CD14-positive monocyte (primary cell): ENCODE measurements around the gene ANO9. TPM values are rescaled to one million over a fixed set of nuclear protein-coding genes. Genes with fewer than 3 reads are reported as not detected.
A peak's percentile ranks its signal among the peaks of the same experiment; 100 is the strongest.

Source experiments
- DNase-seq, 3 donors: peaks; one replicate each; pipeline ENCODE4 v3.0.0-alpha.2; 2011 to 2022
- H2AFZ ChIP-seq: 2 replicates; pipeline ENCODE4 v1.6.0; 2012; ENCODE audit warnings: mild to moderate bottlenecking, low read depth, low read length, inconsistent platforms; ENCODE audit not compliant: insufficient read depth, poor library complexity, severe bottlenecking
- H3K27ac ChIP-seq, 2 donors: 1 replicate in 1 of 2; 2 replicates in 1 of 2; pipeline ENCODE4 v1.5.1; 2012 to 2013; ENCODE audit warnings: low read length in 2 of 2, control low read depth in 1 of 2, inconsistent platforms in 1 of 2, low read depth in 1 of 2, mild to moderate bottlenecking in 1 of 2
- H3K27me3 ChIP-seq, 2 donors: one replicate each; pipeline versions ENCODE4 v1.6.0 to v1.6.1; 2011 to 2013; ENCODE audit warnings: low read length in 2 of 2; ENCODE audit not compliant: control insufficient read depth in 2 of 2, insufficient read depth in 2 of 2
- H3K36me3 ChIP-seq, 2 donors: replicated peaks in 1 of 2; 1 replicate in 1 of 2; 2 replicates in 1 of 2; pipeline versions ENCODE4 v1.5.1 to v1.6.1; 2012 to 2013; ENCODE audit warnings: low read length in 2 of 2, control low read depth in 1 of 2, inconsistent platforms in 1 of 2, mild to moderate bottlenecking in 1 of 2; ENCODE audit not compliant: insufficient read depth in 2 of 2, control insufficient read depth in 1 of 2
- H3K4me1 ChIP-seq, 2 donors: 1 replicate in 1 of 2; 2 replicates in 1 of 2; pipeline versions ENCODE4 v1.5.1 to v1.6.1; 2012 to 2013; ENCODE audit warnings: low read length in 2 of 2, control low read depth in 1 of 2, inconsistent platforms in 1 of 2, mild to moderate bottlenecking in 1 of 2, moderate library complexity in 1 of 2; ENCODE audit not compliant: insufficient read depth in 2 of 2, control insufficient read depth in 1 of 2
- H3K4me2 ChIP-seq: replicated peaks from 2 replicates; pipeline ENCODE3; 2012; ENCODE audit warnings: low read length, moderate library complexity, mild to moderate bottlenecking; ENCODE audit not compliant: poor library complexity, severe bottlenecking; ENCODE audit errors: extremely low read depth
- H3K4me3 ChIP-seq, 3 experiments: fragments of 200-600 bp in 1 of 3; sonication (generic) in 1 of 3; replicated peaks in 1 of 3; 1 replicate in 2 of 3; 2 replicates in 1 of 3; pipeline ENCODE4 v1.5.1; 2011 to 2013; ENCODE audit warnings: low read length in 3 of 3, mild to moderate bottlenecking in 3 of 3, control low read depth in 2 of 3, low read depth in 2 of 3, inconsistent platforms in 1 of 3, moderate library complexity in 1 of 3
- H3K79me2 ChIP-seq: 2 replicates; pipeline ENCODE4 v1.6.0; 2012; ENCODE audit warnings: mild to moderate bottlenecking, control low read depth, inconsistent platforms, low read length, moderate library complexity; ENCODE audit not compliant: insufficient read depth
- H3K9ac ChIP-seq: 2 replicates; pipeline ENCODE4 v1.6.0; 2017; ENCODE audit warnings: low read length, mild to moderate bottlenecking; ENCODE audit not compliant: insufficient read depth, poor library complexity, severe bottlenecking
- H3K9me3 ChIP-seq, 2 donors: replicated peaks in 1 of 2; 1 replicate in 1 of 2; 2 replicates in 1 of 2; pipeline versions ENCODE4 v1.5.1 to v1.6.1; 2012 to 2013; ENCODE audit warnings: low read length in 2 of 2, control low read depth in 1 of 2; ENCODE audit not compliant: control insufficient read depth in 1 of 2, insufficient read depth in 1 of 2
- H4K20me1 ChIP-seq: 2 replicates; pipeline ENCODE4 v1.6.0; 2012; ENCODE audit warnings: mild to moderate bottlenecking, low read length, control low read depth, moderate library complexity; ENCODE audit not compliant: insufficient read depth
- H3K27ac Mint-ChIP-seq, 7 donors: one replicate each; pipeline ENCODE4 v1.8.0; 2020; ENCODE audit warnings: mild to moderate bottlenecking in 7 of 7, mixed read lengths in 7 of 7, moderate library complexity in 6 of 7, inconsistent platforms in 2 of 7
- H3K27me3 Mint-ChIP-seq, 3 donors: one replicate each; pipeline ENCODE4 v1.8.0; 2021 to 2022; ENCODE audit warnings: low read depth in 3 of 3, mild to moderate bottlenecking in 3 of 3, mixed read lengths in 3 of 3, moderate library complexity in 3 of 3, inconsistent platforms in 1 of 3
- H3K36me3 Mint-ChIP-seq, 2 donors: one replicate each; pipeline ENCODE4 v1.8.0; 2020; ENCODE audit warnings: mixed read lengths in 2 of 2, inconsistent platforms in 1 of 2, mild to moderate bottlenecking in 1 of 2
- H3K4me1 Mint-ChIP-seq: one replicate; pipeline ENCODE4 v1.8.0; 2020; ENCODE audit warnings: mild to moderate bottlenecking, mixed read lengths
- H3K4me3 Mint-ChIP-seq, 2 donors: one replicate each; pipeline ENCODE4 v1.8.0; 2020; ENCODE audit warnings: mild to moderate bottlenecking in 2 of 2, mixed read lengths in 2 of 2, moderate library complexity in 1 of 2
- H3K9me3 Mint-ChIP-seq, 7 donors: one replicate each; pipeline ENCODE4 v1.8.0; 2020 to 2022; ENCODE audit warnings: mixed read lengths in 7 of 7, mild to moderate bottlenecking in 6 of 7, moderate library complexity in 6 of 7, inconsistent platforms in 2 of 7
- WGBS: methylation state at CpG from one replicate; pipeline ENCODE4 v1.1.5; 2013; ENCODE audit warnings: missing lambda C conversion rate; ENCODE audit not compliant: insufficient coverage; 5-methylcytosine and 5-hydroxymethylcytosine counted together
- intact Hi-C, 2 donors: fragments of 100-400 bp; cut with micrococcal nuclease; formaldehyde crosslinking; loops; one replicate each; pipeline versions ENCODE4 v1.15.0 to v1.15.1; 2023
- polyA plus RNA-seq, 3 donors: library from polyadenylated mRNA; depleted of rRNA in 1 of 3; unstranded in 2 of 3; stranded (reverse) in 1 of 3; fragments of 300-500 nt in 2 of 3; fragments of >200 nt in 1 of 3; fragmentation: Illumina TruSeq in 2 of 3; gene quantifications; 1 replicate in 2 of 3; 2 replicates in 1 of 3; pipeline ENCODE4 v1.2.3, GENCODE V29; 2012 to 2021
- TF ChIP-seq, protein P1 (sequence below): fragments of 200-600 bp; IDR thresholded peaks from one replicate; pipeline ENCODE4 v1.8.0; 2022; ENCODE audit warnings: antibody characterized with exemption, mild to moderate bottlenecking

ANO9 gene
- polyA plus RNA-seq, 3 donors = 0.18 to 0.24 TPM; not detected in 1

DNA sequence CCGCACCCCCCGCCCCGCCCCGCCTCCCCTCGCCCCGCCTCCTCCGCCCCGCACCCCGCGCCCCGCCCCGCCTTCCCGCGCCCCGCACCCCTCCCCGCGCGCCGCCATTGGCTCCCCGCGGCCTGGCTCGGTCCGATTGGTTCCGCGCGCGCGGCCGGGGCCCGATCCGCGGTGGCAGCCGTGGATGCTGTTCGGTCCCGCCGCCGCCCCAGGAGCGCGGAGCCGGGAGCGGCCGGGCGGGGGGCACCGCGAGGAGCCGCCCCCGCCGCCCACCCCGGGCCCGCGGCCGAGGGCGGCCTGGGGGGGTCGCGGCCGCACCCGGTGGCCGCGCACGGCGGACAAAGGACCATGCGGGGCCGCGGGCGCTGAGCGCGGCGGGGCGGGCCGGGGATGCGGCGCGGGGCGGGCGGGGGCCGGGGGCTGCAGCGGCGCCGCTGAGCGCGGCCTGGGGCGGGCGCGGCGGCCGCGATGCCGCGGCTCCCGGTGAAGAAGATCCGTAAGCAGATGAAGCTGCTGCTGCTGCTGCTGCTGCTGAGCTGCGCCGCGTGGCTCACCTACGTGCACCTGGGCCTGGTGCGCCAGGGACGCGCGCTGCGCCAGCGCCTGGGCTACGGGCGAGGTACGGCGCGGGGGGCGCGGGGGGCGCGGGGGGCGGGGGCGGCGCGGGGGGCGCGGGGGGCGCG, 72.3 kb downstream of the ANO9 start, which contains the start of gene B4GALNT4:
Gene B4GALNT4, plus strand, starts transcription at position 164 of the 683 bp plus-strand sequence. Its CDS starts 305 bp downstream, at position 469.
- H3K27ac ChIP-seq = no peak within 1 kb of the TSS
- H3K4me3 Mint-ChIP-seq = peak within 1 kb of the TSS; percentile 48 to 81
- H3K27me3 Mint-ChIP-seq = peaks cover 44 to 64% (median 55%) of the 10 kb centered on the region in 3 donors
- H3K4me2 ChIP-seq = no peak within 1 kb of the TSS
- no peak within 1 kb of the TSS for H3K4me3 ChIP-seq
- no peak for DNase-seq
- 0% methylated on average over 81 of the region's 118 CpGs for WGBS
- H3K4me1 ChIP-seq = no peaks in the 10 kb centered on the region
- no peaks in the 10 kb centered on the region for H3K36me3 ChIP-seq
- H3K9ac ChIP-seq = no peak within 1 kb of the TSS
- no peaks in the 10 kb centered on the region for H3K79me2 ChIP-seq
- no peaks in the 10 kb centered on the region for H4K20me1 ChIP-seq
- H3K4me1 Mint-ChIP-seq = peaks cover 3% of the 10 kb centered on the region
- peaks cover 0 to 4% of the 10 kb centered on the region in 2 donors for H3K36me3 Mint-ChIP-seq
- peaks cover 0 to 7% of the 10 kb centered on the region in 2 donors for H3K9me3 ChIP-seq
- TF ChIP-seq, protein P1, sequence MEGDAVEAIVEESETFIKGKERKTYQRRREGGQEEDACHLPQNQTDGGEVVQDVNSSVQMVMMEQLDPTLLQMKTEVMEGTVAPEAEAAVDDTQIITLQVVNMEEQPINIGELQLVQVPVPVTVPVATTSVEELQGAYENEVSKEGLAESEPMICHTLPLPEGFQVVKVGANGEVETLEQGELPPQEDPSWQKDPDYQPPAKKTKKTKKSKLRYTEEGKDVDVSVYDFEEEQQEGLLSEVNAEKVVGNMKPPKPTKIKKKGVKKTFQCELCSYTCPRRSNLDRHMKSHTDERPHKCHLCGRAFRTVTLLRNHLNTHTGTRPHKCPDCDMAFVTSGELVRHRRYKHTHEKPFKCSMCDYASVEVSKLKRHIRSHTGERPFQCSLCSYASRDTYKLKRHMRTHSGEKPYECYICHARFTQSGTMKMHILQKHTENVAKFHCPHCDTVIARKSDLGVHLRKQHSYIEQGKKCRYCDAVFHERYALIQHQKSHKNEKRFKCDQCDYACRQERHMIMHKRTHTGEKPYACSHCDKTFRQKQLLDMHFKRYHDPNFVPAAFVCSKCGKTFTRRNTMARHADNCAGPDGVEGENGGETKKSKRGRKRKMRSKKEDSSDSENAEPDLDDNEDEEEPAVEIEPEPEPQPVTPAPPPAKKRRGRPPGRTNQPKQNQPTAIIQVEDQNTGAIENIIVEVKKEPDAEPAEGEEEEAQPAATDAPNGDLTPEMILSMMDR = no peak
- peaks cover 0 to 20% (median 7%) of the 10 kb centered on the region in 7 donors for H3K9me3 Mint-ChIP-seq
- no peak within 1 kb of the TSS for H3K27ac Mint-ChIP-seq
- intact Hi-C loops = no loop called here
- H2AFZ ChIP-seq = no peak within 1 kb of the TSS
- H3K27me3 ChIP-seq = peaks cover 22 to 38% of the 10 kb centered on the region in 2 donors

DNA sequence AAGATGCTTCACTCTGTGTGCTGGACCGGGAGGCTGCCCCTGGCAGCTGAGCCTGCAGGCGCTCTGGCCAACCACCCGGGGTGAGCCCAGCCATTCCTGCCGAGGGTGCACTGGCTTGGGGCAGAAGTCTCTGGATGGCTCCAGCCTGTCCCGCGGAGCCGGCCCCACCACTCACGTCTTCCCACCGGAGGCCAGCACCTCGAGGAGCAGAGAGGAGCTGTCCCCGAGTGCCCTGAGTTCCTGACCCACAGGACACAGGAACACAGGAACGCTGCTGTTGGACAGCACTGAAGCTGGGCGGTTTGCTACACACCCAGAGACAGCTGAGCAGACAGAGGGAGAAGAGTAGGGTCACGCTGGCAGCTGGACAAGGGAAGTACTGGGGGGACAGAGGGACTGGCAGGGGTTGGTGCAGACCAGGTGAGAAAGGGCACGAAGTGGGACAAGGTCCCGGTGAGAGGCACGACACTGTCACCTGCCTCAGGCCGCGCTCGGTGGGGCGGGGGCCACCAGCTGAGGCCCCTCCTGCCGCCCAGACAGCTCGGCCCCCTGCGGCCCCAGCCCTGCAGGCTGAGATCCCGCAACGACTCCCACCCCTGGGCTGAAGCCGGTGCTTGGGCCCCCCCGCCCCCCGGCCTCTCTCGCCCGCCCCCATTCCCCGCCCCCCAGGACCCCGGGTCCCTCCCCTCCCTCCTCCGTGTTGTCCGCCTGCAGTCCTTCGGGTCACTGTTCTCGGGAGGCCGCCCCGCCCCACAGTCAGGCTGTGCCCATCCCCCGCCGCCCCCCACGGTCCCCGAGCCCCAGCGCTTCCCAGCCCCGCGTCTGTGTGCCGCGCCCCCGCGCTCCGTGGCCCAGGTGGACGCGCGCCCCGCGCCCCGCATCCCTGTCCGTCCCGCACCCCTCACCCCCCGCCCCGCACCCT, 73.1 kb downstream of the ANO9 start:
- H3K79me2 ChIP-seq = no peaks in the 10 kb centered on the region
- Mint-ChIP-seq H3K4me3 (peak overlapping the region; percentile 48 to 81), H3K27ac (no peak overlapping the region), H3K36me3 (peaks cover 0 to 4% of the 10 kb centered on the region in 2 donors), H3K27me3 (peaks cover 44 to 64% (median 53%) of the 10 kb centered on the region in 3 donors), H3K9me3 (peaks cover 0 to 14% (median 6%) of the 10 kb centered on the region in 7 donors), H3K4me1 (peaks cover 3% of the 10 kb centered on the region)
- H2AFZ ChIP-seq = no peak overlapping the region
- TF ChIP-seq, protein P1 = no peak
- WGBS = 14% methylated on average over 20 of the region's 61 CpGs
- H3K9ac ChIP-seq = no peak overlapping the region
- H3K9me3 ChIP-seq = peaks cover 0 to 7% of the 10 kb centered on the region in 2 donors
- intact Hi-C loops = no loop called here
- no peak overlapping the region for H3K4me2 ChIP-seq
- H3K4me1 ChIP-seq = no peaks in the 10 kb centered on the region
- H4K20me1 ChIP-seq = no peaks in the 10 kb centered on the region
- no peaks in the 10 kb centered on the region for H3K36me3 ChIP-seq
- no peak overlapping the region for H3K4me3 ChIP-seq
- no peak overlapping the region for H3K27ac ChIP-seq
- peaks cover 22 to 38% of the 10 kb centered on the region in 2 donors for H3K27me3 ChIP-seq
- no peak for DNase-seq
